Measurements from ENCODE around the gene CHEK2. TPM values are rescaled to one million over a fixed set of nuclear protein-coding genes. Genes with fewer than 3 reads are reported as not detected.

The CHEK2 gene
- total RNA-seq, 2 donors from 2014 or later: 67.5 to 72.3 TPM

- Histone ChIP-seq H3K4me3 (ENCODE audit: low read length) (no peak overlapping the region), H3K4me1 (ENCODE audit: control insufficient read depth, insufficient read depth, low read length) (no peaks in the 10 kb centered on the region), H3K36me3 (ENCODE audit: control insufficient read depth, insufficient read depth, low read length) (peaks cover 6% of the 10 kb centered on the region), H3K27me3 (ENCODE audit: control insufficient read depth, insufficient read depth, low read length, poor library complexity, severe bottlenecking) (no peaks in the 10 kb centered on the region), H3K9me3 (ENCODE audit: control insufficient read depth, low read length) (no peaks in the 10 kb centered on the region), H3K9ac (ENCODE audit: extremely low read depth, low read length, poor library complexity, severe bottlenecking) (no peak overlapping the region), H3K27ac (ENCODE audit: low read depth, low read length) (no peak overlapping the region)
- peaks cover 54% of the 10 kb centered on the region for H3K36me3 Mint-ChIP-seq (ENCODE audit: low read depth)
- DNase-seq: no peak
- no peaks in the 10 kb centered on the region for H3K9me3 Mint-ChIP-seq
- TF ChIP-seq, protein P1, sequence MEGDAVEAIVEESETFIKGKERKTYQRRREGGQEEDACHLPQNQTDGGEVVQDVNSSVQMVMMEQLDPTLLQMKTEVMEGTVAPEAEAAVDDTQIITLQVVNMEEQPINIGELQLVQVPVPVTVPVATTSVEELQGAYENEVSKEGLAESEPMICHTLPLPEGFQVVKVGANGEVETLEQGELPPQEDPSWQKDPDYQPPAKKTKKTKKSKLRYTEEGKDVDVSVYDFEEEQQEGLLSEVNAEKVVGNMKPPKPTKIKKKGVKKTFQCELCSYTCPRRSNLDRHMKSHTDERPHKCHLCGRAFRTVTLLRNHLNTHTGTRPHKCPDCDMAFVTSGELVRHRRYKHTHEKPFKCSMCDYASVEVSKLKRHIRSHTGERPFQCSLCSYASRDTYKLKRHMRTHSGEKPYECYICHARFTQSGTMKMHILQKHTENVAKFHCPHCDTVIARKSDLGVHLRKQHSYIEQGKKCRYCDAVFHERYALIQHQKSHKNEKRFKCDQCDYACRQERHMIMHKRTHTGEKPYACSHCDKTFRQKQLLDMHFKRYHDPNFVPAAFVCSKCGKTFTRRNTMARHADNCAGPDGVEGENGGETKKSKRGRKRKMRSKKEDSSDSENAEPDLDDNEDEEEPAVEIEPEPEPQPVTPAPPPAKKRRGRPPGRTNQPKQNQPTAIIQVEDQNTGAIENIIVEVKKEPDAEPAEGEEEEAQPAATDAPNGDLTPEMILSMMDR (conservative IDR thresholded peaks at IDR 0.05): no peak
- H3K27me3 Mint-ChIP-seq (ENCODE audit: insufficient read depth): no peaks in the 10 kb centered on the region
- WGBS, 2 experiments (ENCODE audit: insufficient coverage in 1 of 2, insufficient read length in 1 of 2): 96 to 100% methylated on average over 1 to 3 of the region's 3 CpGs
- no peaks in the 10 kb centered on the region for H3K4me1 Mint-ChIP-seq
- no peak overlapping the region for H3K27ac Mint-ChIP-seq
- H3K4me3 Mint-ChIP-seq: no peak overlapping the region
Measured at GRCh38 chr22:28718044-28718443, 23.6 kb downstream of the CHEK2 start.

- Histone ChIP-seq H3K9ac (ENCODE audit: extremely low read depth, low read length, poor library complexity, severe bottlenecking) (no peak overlapping the region), H3K9me3 (ENCODE audit: control insufficient read depth, low read length) (no peaks in the 10 kb centered on the region), H3K4me3 (ENCODE audit: low read length) (no peak overlapping the region), H3K27me3 (ENCODE audit: control insufficient read depth, insufficient read depth, low read length, poor library complexity, severe bottlenecking) (no peaks in the 10 kb centered on the region), H3K27ac (ENCODE audit: low read depth, low read length) (no peak overlapping the region), H3K36me3 (ENCODE audit: control insufficient read depth, insufficient read depth, low read length) (peaks cover 2% of the 10 kb centered on the region), H3K4me1 (ENCODE audit: control insufficient read depth, insufficient read depth, low read length) (no peaks in the 10 kb centered on the region)
- Mint-ChIP-seq H3K4me1 (peaks cover 6% of the 10 kb centered on the region), H3K27me3 (ENCODE audit: insufficient read depth) (no peaks in the 10 kb centered on the region), H3K36me3 (ENCODE audit: low read depth) (peaks cover 51% of the 10 kb centered on the region), H3K27ac (no peak overlapping the region), H3K4me3 (no peak overlapping the region), H3K9me3 (no peaks in the 10 kb centered on the region)
- 92 to 100% methylated on average over 3 of the region's 3 CpGs for WGBS, 2 experiments (ENCODE audit: insufficient coverage in 1 of 2, insufficient read length in 1 of 2)
- TF ChIP-seq, protein P1 (conservative IDR thresholded peaks at IDR 0.05): no peak
- no peak for DNase-seq
Measured at GRCh38 chr22:28716686-28717085, 24.9 kb downstream of the CHEK2 start.

- no peaks in the 10 kb centered on the region for H3K4me1 ChIP-seq (ENCODE audit: control insufficient read depth, insufficient read depth, low read length)
- Mint-ChIP-seq H3K4me3 (no peak overlapping the region), H3K27ac (peak overlapping the region; percentile 30), H3K36me3 (ENCODE audit: low read depth) (peaks cover 54% of the 10 kb centered on the region), H3K27me3 (ENCODE audit: insufficient read depth) (no peaks in the 10 kb centered on the region), H3K4me1 (peaks cover 6% of the 10 kb centered on the region), H3K9me3 (no peaks in the 10 kb centered on the region)
- no peaks in the 10 kb centered on the region for H3K27me3 ChIP-seq (ENCODE audit: control insufficient read depth, insufficient read depth, low read length, poor library complexity, severe bottlenecking)
- H3K27ac ChIP-seq (ENCODE audit: low read depth, low read length): no peak overlapping the region
- no peak for DNase-seq
- TF ChIP-seq, protein P1 (conservative IDR thresholded peaks at IDR 0.05): no peak
- H3K9ac ChIP-seq (ENCODE audit: extremely low read depth, low read length, poor library complexity, severe bottlenecking): no peak overlapping the region
- WGBS, 2 experiments (ENCODE audit: insufficient coverage in 1 of 2, insufficient read length in 1 of 2): 92 to 93% methylated on average over 5 to 7 of the region's 7 CpGs
- no peaks in the 10 kb centered on the region for H3K9me3 ChIP-seq (ENCODE audit: control insufficient read depth, low read length)
- H3K36me3 ChIP-seq (ENCODE audit: control insufficient read depth, insufficient read depth, low read length): peaks cover 13% of the 10 kb centered on the region
- no peak overlapping the region for H3K4me3 ChIP-seq (ENCODE audit: low read length)
Measured at GRCh38 chr22:28715611-28716010, 26.0 kb downstream of the CHEK2 start.
